Ammon's horn (tissue), 1 donor: Measurements from ENCODE around the gene NFATC3.
"Not testable (repeated sequence)": the region's sequence is repeated elsewhere in the genome, so short reads cannot be mapped to it uniquely, and the experiment has no call there.

Experiments
- DNase-seq: peaks from one replicate; pipeline ENCODE4 v3.0.0-alpha.2; 2016; ENCODE audit warnings: low spot score

Gene NFATC3

DNA sequence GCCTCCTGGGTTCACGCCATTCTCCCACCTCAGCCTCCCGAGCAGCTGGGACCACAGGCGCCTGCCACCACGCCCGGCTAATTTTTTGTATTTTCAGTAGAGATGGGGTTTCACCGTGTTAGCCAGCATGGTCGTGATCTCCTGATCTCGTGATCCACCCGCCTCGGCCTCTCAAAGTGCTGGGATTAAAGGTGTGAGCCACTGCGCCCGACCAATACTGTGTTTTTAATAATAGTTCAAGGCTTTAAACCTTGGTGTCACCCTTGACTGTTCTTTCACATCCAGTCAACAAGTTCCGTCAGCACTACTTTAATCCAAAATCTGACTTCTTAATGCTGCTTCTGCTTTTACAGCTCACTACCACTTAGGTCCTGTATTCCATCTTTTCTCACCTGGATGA, 33.8 kb downstream of the NFATC3 start:
- not testable (repeated sequence) for DNase-seq

DNA sequence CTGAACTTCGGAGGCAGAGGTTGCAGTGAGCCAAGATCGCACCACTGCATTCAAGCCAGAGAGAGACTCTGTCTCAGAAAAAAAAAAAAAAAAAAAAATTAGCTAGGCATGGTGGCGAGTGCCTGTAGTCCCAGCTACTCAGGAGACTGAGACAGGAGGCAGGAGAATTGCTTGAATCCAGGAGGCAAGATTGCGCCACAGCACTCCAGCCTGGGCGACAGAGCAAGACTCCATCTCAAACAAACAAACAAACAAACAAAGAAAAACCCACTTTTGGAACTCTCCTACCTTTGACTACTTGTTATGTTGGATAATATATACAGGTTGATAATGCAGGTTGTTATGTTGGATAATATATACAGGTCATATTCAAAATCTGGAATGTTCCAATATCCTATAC, 35.3 kb downstream of the NFATC3 start:
- not testable (repeated sequence) for DNase-seq

DNA sequence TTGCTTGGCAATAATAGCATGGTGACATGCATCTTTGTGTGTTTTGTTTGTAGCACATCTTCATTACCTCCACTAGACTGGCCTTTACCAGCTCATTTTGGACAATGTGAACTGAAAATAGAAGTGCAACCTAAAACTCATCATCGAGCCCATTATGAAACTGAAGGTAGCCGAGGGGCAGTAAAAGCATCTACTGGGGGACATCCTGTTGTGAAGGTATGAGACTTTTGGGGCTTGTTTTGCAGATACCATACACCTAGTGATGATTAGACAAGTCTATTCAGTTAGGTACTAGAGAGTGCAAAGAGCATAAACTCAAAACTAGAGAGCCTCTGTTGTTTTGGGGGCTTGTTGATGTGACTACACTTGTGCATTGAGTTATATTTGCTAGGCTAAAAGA, 41.2 kb downstream of the NFATC3 start:
- no peak for DNase-seq

DNA sequence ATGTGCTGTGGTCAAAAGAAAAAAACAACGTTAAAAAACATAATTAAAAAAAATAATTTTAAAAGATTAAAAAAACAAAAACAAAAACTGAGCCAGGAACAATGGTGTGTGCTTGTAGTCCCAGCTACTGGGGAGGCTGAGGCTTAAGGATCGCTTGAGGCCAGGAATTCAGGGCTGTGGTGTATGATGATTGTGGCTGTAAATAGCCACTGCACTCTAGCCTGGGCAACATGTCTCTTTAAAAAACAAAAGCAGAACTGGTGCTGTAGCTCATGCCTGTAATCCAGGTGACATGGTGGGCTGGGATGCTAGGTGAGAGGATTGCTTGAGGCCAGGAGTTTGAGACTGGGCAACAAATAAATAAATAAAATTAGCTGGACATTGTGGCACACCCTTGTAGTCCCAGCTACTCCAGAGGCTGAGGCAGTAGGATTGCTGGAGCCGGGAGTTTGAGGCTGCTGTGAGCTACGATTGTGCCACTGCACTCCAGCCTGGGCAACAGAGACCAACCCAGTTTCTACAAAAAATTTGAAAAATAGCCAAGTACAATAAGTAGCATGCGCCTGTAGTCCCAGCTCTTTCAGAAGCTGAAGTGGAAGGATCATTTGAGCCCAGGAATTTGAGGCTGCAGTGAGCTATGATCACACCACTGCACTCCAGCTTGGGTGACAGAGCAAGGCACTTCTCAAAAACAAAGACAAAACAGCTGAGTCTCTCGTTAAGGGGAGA, 43.6 kb downstream of the NFATC3 start:
- DNase-seq, result no peak

DNA sequence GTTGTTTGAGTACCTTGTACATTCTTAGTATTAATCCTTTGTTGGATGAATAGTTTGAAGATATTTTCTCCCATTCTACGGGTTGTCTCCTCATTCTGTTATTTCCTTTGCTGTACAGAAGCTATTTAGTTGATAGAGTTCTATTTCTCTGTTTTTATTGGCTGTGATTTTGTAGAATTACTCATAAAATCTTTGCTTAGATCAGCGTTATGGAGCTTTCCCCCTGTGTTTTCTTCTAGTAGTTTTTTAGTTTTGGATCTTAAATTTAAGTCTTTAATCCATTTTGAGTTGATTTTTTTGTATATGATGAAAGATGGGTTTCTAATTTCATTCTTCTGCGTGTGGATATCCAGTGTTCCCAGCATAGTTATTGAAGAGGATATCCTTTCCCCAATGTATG, 45.4 kb downstream of the NFATC3 start:
- no peak for DNase-seq

DNA sequence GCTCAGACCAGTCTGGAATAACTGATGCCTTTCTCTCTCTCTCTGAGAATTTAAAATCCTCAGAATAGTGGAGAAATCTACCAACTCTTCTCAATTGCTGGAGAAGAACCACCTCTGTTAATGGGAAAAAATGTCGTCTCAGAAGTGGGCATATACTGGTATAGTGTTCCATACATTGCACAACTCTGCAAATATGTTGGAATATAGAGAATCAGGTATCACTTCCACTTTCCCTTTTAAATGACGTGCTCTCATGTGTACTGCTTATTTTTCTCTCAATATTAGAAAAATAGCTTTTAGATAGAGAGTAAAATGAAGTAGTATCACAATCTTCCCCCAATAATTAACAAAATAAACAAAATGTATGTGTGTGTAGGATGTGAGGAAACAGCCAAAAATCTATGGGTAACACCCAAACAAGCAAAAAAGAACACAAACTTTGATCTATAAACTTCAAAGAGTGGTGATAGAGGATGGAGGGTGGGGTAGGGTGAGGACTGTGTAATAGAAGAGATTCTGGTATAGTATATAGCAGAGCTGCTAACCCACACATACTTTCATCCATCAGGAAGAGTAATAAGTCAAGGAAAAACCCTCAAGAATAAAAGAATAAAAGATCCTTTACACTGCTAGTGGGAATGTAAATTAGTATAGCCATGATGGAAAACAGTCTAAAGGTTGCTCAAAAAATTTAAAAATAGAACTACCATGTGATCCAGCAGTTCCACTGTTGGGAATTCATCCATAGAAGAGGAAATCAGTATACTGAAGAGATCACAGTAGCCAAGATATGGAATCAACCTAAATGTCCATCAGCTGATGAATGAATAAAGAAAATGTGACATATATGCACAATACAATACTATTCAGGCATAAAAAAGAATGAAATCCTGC, 46.9 kb downstream of the NFATC3 start:
- DNase-seq, result no peak

DNA sequence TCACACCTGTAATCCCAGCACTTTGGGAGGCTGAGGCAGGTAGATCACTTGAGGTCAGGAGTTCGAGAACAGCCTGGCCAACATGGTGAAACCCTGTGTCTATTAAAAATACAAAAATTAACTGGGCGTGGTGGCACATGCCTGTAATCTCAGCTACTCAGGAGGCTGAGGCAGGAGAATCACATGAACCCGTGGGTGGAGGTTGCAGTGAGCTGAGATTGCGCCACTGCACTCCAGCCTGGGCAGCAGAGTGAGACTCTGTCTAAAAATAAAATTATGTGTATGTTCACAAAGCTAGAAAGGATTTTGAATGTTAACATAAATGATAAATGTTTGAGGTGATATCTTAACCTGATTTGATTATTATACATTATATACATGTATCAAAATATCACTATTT, 47.8 kb downstream of the NFATC3 start:
- not testable (repeated sequence) for DNase-seq

DNA sequence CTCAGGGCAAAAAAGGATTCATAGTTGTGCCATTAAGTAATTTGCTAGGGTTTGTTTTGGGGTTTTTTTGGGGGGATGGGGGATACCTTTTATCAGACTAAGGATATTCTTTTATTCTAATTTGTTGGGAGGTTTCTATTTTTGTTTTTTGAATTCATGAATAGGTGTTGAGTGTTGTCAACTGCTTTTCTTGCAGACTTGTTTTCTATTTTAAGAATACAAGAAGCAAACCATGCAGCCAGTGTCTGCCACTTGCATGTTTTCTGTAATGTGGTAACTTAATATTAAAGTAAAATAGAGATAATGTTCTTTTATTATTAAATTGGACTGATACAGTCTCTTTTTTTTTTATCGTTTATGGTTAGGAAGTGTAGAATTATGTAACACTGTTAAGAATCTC, 49.5 kb downstream of the NFATC3 start:
- DNase-seq, result no peak

DNA sequence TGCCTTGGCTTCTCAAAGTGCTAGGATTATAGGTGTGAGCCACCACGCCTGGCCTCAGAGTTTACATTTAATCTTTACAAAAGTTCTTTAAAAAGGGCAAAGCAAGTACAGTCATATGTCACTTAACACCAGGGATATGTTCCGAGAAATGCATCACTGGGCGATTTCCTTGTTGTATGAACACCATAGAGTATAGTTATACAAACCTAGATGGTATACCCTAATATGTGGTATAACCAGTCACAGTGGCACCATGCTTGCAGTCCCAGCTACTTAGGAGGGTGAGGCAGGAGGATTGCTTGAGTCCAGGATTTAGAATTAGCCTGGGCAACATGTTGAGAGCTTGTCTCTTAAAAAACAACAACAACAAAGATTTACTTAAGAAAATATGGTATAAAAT, 51.3 kb downstream of the NFATC3 start:
- no peak for DNase-seq

DNA sequence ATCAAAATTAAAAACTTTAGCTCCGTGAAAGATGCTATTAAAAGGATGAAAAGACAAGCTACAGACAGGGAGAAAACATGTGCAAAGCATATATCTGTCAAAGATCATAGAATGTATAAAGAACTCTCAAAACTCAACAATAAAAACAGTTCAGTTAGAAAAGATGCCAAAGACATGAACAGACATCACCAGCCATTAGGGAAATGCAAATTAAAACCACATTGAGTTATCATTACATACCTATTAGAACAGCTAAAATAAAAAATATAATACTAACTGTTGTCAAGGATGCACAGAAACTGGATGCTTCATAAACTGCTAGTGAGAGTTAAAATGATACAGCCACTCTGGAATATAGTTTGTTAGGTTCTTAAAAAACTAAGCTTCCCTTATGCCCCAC, 58.8 kb downstream of the NFATC3 start:
- DNase-seq, result no peak

DNA sequence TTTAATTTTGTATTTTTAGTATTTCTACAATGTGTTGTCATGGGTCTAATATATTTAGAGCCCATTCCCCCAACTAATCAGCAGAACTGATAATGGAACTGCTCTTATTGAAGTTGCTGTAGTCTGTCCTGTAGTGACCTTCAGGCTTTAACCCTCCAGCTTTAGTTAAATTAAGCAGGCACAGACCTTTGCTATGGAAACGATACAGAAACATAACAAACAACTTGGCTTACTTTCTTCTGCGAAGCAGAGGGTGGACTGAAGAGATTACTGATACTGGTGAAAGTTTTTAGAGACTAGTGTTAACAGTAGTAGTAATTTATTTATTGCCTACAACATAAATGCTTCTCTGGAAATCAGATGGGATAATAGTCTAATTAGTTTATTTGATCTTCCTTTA, 61.4 kb downstream of the NFATC3 start:
- DNase-seq, result no peak

DNA sequence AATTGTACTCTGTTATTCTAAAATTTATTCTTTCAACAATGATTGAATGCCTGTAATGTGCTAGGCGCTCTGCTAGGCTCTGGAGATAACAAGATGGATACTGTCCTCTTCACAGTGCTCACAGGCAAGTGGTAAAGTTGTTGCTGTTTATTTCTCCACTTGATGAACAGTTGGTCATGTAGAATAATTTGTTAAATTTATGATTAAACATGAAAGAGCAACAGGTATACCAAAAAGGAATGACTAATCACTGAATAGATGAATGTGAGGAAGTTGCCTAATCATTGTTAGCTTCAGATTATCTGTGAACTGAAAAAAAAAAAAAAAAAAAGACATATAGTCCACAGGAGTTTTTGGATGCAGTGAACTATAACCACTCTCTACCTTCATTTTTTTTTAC, 62.3 kb downstream of the NFATC3 start:
- no peak for DNase-seq

DNA sequence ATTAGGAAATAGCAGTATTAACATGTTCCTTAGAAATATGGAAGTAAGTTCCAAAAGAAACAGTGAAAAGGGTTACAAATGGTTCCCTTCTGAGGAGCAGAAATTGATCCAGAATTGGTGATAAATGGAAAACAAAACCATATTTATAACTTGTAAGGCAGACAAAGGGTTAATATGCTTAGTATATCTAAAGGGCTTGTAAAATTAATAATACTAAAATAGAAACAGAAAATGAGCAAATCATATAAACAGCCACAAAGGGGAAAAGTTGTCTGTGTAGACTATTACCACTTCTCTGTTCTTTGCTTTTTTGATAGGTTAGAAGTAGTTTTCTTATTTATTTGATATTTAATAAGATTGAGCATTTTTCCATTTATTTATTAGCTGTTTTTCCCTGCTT, 64.4 kb downstream of the NFATC3 start:
- DNase-seq, result no peak

DNA sequence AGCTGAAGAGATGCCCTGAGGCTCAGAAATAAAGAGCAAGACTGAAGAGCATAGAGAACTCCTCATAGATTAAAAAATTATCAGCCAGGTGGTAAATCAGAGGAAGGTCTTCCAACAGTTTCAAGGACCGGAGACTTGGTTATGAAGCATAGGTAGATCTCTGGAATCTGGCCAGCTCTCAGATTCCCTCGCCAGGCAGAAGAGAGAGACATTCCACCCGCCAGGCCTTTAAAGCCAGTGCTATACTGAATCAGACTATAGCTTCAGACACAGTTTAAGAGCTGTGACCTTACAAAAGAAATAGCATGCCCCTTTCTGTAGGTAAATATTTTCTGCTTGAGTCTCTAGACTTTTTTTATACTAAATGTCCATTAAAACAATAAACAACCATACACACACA, 70.3 kb downstream of the NFATC3 start:
- DNase-seq, result no peak

DNA sequence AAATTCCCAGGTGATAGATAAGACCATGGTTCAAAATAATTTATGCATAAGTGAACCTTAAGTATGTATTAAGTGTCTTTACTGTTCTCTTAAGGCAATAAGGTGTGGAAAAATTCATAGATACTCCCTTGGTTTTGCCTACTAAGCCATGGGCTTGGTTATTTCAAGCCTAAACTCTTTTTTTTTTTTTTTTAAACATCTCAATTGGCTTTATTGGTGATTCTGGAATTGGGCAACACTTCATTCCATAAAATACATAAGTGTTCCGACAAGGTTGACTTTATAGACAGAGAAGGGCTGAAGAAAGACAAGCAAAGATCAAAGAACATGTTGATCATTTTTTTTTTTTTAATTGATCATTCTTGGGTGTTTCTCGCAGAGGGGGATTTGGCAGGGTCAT, 77.2 kb downstream of the NFATC3 start:
- DNase-seq, result no peak

DNA sequence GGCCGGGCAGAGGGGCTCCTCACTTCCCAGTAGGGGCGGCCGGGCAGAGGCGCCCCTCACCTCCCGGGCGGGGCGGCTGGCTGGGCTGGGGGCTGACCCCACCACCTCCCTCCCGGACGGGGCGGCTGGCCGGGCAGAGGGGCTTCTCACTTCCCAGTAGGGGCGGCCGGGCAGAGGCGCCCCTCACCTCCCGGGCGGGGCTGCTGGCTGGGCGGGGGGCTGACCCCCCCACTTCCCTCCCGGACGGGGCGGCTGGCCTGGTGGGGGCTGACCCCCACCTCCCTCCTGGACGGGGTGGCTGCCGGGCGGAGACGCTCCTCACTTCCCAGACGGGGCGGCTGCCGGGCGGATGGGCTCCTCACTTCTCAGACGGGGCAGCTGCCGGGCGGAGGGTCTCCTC, 78.1 kb downstream of the NFATC3 start:
- DNase-seq, result not testable (repeated sequence)

DNA sequence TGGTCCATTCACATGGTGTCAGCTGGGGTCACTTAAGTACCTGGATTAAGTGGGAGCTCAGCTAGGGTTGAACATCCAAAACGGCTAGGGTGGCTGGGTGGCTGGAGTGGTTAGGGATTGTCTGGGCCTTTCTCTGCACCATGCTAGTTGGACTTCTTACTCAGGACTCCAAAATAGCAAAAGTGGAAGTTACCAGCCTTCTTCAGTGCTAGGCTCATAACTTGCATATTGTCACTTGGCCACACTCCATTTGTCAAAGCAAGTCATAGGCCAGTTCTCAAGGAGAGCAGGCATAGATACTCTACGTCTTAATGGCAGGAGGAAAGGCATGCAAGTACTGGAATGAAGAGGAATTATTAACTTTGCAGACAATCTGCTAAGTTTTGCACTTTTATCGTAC, 81.1 kb downstream of the NFATC3 start:
- no peak for DNase-seq

DNA sequence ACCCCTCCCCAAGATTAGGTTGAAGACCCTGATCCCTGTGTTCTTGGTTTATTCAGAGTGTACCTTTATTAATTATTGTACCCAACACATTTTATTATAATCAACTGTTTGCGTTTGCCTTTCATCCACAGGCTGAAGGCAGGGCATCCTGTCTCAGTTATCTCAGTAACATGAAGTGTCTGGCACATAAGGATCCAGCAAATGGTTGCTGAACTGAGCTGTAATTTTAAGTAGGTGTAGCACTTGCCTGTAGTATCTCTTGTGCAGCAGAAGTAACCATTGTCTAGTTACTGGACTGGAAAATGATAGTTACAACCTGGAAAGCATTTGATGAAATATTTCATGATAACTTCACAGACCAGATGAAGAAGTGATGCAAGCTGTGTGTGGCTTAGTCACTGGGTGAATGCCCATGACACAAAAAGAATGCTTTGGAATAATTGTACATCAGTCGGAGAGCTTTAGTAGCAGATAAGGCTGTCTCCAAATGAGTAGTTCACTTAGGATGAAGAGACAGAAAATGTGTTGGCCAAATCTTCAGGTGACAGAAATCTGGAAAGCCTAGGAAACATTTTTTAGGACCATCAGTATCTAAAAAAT, 94.1 kb downstream of the NFATC3 start:
- DNase-seq, result peak; percentile 6

DNA sequence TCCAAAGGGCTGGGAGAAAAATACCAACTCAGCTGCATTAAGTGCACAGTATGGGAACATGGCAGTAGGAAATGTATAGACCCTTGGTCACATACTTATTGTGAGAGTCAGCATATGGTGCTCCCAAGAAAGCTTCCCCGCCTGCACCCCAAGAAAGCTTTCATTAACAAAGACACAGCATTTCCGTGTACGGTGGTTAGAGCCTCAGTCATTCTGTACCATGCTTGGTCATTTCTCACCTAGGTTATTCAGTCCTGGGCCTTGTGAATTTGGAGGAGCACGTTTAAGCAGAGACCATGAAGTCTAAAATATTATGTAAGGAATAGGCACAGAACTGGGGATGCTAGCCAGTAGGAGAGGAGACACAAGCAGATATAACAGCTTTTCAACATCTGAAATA, 94.7 kb downstream of the NFATC3 start:
- DNase-seq, result no peak

DNA sequence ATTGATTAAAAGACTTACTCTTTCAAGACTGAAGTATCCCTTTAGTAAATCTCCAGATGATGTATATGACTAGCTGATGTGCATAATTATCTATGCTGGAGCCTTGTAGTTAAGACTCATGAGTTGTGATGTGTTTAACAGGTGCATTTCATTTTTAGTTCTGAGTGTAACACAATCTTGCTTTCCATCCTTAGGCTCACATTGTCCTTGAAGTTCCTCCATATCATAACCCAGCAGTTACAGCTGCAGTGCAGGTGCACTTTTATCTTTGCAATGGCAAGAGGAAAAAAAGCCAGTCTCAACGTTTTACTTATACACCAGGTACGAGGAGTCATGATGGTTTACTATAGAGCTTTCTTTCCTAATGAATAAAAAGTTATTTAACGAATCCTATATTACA, 97.9 kb downstream of the NFATC3 start:
- DNase-seq, result no peak

DNA sequence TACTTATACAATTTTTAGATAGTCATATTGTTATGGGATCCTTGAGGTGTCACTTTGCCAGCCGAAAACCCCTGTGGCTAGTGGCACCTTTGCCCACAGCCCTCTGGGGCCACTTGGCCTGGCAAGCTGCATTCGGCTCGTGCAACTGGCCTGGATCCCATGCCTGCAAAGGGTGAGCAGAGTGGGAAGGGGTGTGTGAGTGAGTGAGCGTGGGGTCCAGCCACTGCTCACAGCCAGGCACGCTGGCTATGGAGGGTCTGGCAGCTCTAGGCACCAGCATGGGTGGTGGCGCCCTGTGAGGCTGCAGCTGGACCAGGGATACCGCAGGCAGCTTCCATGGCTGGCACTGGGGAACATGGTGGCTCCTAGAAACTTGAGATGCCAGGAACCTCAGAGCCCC, 101.7 kb downstream of the NFATC3 start:
- no peak for DNase-seq

DNA sequence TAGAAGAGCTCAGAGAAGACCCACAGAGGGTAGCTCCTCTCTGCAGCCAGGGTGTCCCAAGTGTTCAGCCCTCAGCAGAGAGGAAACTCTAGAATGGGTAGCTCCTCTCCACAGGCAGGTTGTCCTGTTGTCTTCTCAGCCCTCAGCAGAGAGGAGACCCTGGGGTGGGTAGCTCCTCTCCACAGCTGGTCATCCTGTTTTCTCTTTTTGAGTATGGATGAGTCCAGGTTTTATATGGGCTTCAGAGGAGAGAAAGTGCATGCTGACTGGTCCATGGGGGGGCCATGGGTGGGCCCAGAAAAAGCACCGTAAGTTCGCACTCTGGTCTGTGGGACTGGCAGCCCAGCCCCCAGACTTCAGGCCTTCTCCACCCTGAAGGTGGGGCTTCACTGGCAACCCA, 102.3 kb downstream of the NFATC3 start:
- DNase-seq, result no peak

DNA sequence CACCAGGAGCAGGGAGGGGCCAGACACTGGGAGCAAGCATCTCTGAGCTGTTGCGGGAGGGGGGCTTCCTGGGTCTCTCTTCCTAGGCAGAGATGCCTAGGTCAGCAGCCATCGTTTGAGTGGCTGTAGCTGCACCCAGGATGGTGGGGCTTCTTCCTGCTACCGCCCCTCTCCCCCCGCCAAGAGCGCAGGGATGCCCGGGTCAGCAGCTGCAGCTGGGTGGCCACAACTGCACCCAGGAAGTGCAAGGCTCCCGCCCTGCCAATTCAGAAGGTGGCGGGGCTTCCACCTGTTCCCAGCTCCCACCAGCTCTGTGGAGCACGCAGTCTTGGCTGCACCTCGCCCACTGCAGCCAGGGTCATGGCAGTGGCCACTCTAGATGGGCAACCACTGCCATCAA, 103.0 kb downstream of the NFATC3 start:
- no peak for DNase-seq
